Ovary (tissue), 9 donors: Measurements from ENCODE around the gene SPAG7. TPM values are rescaled to one million over a fixed set of nuclear protein-coding genes. Genes with fewer than 3 reads are reported as not detected.
A peak's percentile ranks its signal among the peaks of the same experiment; 100 is the strongest.

ENCODE experiments used
- DNase-seq, 5 donors: peaks; one replicate each; pipeline ENCODE4 v3.0.0-alpha.2; 2019 to 2020
- H3K27ac ChIP-seq, 2 donors: fragments of 200-600 bp; one replicate each; pipeline versions ENCODE4 v1.5.1 to v1.8.0; 2019 to 2022
- H3K27me3 ChIP-seq: fragments of 200-600 bp; one replicate; pipeline ENCODE4 v1.8.0; 2022
- H3K36me3 ChIP-seq: fragments of 200-600 bp; sonication (generic); one replicate; pipeline ENCODE4 v1.5.1; 2019
- H3K4me1 ChIP-seq: one replicate; pipeline ENCODE4 v1.8.1; 2013; ENCODE audit warnings: mild to moderate bottlenecking, moderate library complexity; ENCODE audit not compliant: insufficient read depth
- H3K4me3 ChIP-seq: fragments of 200-600 bp; sonication (generic); one replicate; pipeline ENCODE4 v1.5.1; 2017
- H3K9me3 ChIP-seq, 2 donors: fragments of 200-600 bp in 1 of 2; sonication (generic) in 1 of 2; one replicate each; pipeline versions ENCODE4 v1.5.1 to v1.8.1; 2013 to 2019; ENCODE audit warnings: mild to moderate bottlenecking in 1 of 2, moderate library complexity in 1 of 2
- EP300 ChIP-seq: sonication (generic); formaldehyde crosslinking; IDR thresholded peaks from one replicate; pipeline ENCODE4 v1.6.1; 2017; ENCODE audit warnings: antibody characterized with exemption
- POLR2A ChIP-seq: fragments of 450-650 bp; IDR thresholded peaks from one replicate; pipeline ENCODE4 v1.6.1; 2017; ENCODE audit warnings: antibody characterized with exemption, mild to moderate bottlenecking, moderate library complexity
- WGBS, 3 donors: extraction: QIAGEN DNeasy Blood & Tissue Kit in 1 of 3; methylation state at CpG; one replicate each; pipeline versions ENCODE4 v1.1.5 to v1.1.7; 2013 to 2017; 5-methylcytosine and 5-hydroxymethylcytosine counted together
- intact Hi-C, 4 donors: fragments of 100-400 bp; cut with DNase I; formaldehyde crosslinking; loops; one replicate each; pipeline versions ENCODE4 v1.11.0 to v1.15.1; 2022 to 2023
- polyA plus RNA-seq, 2 donors: library from polyadenylated mRNA; stranded (reverse); fragments of 200-250 nt in 1 of 2; fragments of 350-450 nt in 1 of 2; fragmentation: Illumina TruSeq in 1 of 2; extraction: RNeasy Lipid Tissue Mini Kit (QIAGEN cat#74804) in 1 of 2; gene quantifications; one replicate each; pipeline ENCODE4 v1.2.3, GENCODE V29; 2013 to 2014
- total RNA-seq, 7 donors: library from RNA; depleted of rRNA in 2 of 7; stranded (reverse); fragments of >200 nt in 2 of 7; fragmentation: NEBNext Ultra II Directional in 3 of 7; extraction: Animal tissue kit (Norgen Biotek cat#: 25700) in 3 of 7; gene quantifications; one replicate each; pipeline versions ENCODE4 v1.1.0 to v1.2.4, GENCODE V29; 2016 to 2023
- TF ChIP-seq, protein P1 (sequence below), 3 donors: fragments of 450-650 bp in 2 of 3; fragments of 200-600 bp in 1 of 3; IDR thresholded peaks; one replicate each; pipeline versions ENCODE4 v1.5.1 to v1.8.0; 2016 to 2022; ENCODE audit warnings: antibody characterized with exemption in 3 of 3, mild to moderate bottlenecking in 1 of 3
- donor health status: DM: no; HTN: no; CAD: no; lungs with moderate emphysema.
- donor health status: DM: no; HTN: no; CAD: no.
- donor health status: Bipolar disorder and iron deficiency.
- donor health status: DM: yes; HTN: yes; CAD: no.
- donor health status: DM: no; HTN: no; CAD: no.
- donor health status: DM: yes; HTN: yes; CAD: no.

The SPAG7 gene
- total and polyA plus RNA-seq, 9 donors: 30.4 to 60.6 (median 38.6) TPM

DNA sequence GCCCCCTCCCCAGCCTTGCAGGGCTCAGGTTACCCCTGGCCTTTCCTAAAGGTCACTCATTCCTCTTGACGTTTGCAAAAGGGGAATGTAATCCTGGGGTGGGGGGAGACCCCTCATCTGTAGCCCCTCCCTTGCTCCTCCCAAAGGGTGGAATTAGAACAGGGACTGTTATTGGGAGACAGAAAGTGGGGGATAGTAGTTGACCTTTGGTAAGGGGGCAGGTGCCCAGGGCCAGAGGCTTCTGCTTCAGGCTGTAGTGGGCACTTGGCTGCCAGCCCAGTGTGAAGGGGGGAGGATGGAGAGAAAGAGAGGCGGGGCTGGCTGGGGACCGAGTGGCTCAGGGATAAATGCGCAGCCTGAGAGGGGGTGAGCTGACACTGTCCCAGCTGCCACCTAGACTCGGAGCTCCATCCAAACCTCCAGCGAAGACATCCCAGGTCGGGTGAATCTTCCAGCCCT lies 16.8 kb downstream of the SPAG7 start, which contains the start of gene ENO3:
ENO3 (plus strand) TSS at position 374 of the 459 bp plus-strand sequence. CDS start 711 bp downstream, outside the sequence.
- TF ChIP-seq, protein P1, sequence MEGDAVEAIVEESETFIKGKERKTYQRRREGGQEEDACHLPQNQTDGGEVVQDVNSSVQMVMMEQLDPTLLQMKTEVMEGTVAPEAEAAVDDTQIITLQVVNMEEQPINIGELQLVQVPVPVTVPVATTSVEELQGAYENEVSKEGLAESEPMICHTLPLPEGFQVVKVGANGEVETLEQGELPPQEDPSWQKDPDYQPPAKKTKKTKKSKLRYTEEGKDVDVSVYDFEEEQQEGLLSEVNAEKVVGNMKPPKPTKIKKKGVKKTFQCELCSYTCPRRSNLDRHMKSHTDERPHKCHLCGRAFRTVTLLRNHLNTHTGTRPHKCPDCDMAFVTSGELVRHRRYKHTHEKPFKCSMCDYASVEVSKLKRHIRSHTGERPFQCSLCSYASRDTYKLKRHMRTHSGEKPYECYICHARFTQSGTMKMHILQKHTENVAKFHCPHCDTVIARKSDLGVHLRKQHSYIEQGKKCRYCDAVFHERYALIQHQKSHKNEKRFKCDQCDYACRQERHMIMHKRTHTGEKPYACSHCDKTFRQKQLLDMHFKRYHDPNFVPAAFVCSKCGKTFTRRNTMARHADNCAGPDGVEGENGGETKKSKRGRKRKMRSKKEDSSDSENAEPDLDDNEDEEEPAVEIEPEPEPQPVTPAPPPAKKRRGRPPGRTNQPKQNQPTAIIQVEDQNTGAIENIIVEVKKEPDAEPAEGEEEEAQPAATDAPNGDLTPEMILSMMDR (IDR thresholded peaks at IDR 0.05): no peak
- TF ChIP-seq EP300: no peak
- no peak for TF ChIP-seq POLR2A
- H3K9me3 ChIP-seq: no peaks in the 10 kb centered on the region
- no peaks in the 10 kb centered on the region for H3K27me3 ChIP-seq
- H3K27ac ChIP-seq: peak within 1 kb of the TSS; percentile 82 to 96
- 48 to 61% (median 60%) methylated on average over 7 of the region's 7 CpGs for WGBS, 3 donors
- H3K4me3 ChIP-seq: peak within 1 kb of the TSS; percentile 100
- DNase-seq: peak in 4 of 5 donors; percentile 58 to 72 (median 62)
- H3K4me1 ChIP-seq: no peaks in the 10 kb centered on the region
- intact Hi-C loops: no loop called here
- H3K36me3 ChIP-seq: no peaks in the 10 kb centered on the region

DNA sequence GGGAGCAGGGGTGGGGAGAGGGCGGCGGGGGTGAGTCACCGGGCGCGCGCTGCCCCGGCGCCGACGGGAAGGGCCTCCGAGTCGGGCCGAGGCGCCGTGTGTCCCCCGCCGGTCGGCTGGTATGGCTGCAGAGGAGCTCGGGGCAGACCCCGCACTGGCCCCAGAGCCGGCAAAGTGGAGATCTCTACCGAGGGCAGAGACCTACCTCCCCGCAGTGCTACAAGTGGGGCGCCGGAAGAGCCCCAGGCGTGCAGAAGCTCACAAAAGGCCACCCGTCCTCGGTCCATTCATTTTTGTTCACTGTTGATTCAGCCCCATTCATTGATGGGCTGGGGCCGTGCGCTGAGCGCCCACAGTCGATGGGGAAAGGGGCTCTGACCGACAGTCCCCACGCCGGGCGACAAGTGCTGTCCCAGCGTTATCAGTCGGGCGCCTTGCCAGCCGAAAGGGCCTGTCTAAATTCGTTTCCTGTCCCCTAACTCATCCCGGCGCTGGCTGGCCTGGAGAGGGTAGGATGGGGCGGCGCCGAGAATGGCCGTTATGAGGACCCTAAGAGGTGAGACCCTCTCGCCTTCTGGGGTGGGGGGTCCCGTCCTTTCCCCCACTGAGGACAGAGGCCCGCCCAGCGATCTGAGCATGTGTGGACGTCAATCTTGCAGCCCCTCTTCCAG lies 17.4 kb downstream of the SPAG7 start:
- intact Hi-C loops: no loop called here
- WGBS, 3 donors: 15 to 21% (median 17%) methylated on average over 28 to 52 of the region's 52 CpGs
- TF ChIP-seq, protein P1 (IDR thresholded peaks at IDR 0.05): no peak
- no peak for TF ChIP-seq POLR2A
- no peak for TF ChIP-seq EP300
- Histone ChIP-seq H3K4me1 (peaks cover 2% of the 10 kb centered on the region), H3K27ac (peak overlapping the region; percentile 82 to 96), H3K27me3 (no peaks in the 10 kb centered on the region), H3K9me3 (no peaks in the 10 kb centered on the region), H3K4me3 (peak overlapping the region; percentile 100), H3K36me3 (no peaks in the 10 kb centered on the region)
- DNase-seq: peak; percentile 59 to 76 (median 74)

DNA sequence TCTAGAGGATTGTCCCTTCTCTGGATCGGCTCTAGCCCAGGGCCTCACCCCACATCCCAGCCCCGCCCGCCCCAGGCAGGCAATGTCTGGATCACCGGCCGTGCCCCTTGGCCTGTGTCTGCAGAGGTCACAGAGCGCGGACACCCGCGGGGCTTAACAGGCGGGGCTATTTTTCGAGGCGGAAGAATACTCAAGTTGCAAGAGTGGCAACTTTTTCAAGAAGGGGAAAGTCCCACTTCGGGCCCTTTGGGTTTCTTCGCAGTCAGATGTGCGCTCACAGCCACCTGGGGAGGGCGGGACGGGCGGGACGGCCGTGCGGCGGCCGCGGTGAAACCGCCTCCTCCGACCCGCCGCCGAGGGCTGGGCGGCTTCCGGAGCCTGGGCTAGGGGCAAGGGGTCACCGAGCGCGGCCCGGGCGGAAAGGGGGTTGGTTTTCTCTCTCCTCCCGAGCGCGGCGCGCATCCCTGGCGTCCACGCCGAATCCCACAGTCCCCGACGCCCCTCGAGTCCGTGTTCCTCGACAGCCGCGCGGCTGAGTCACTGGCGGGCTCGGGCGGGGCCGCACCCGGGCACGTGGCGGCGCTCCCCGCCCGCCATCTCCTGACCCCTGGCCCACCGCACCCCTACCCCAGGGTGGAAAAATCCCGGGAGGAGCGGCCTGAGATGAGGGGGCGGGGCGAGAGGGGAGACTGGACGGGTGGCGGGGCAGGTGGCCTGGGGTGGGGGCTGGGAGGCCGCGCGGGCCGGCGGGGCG lies 18.1 kb downstream of the SPAG7 start:
- Histone ChIP-seq H3K9me3 (no peaks in the 10 kb centered on the region), H3K27ac (peak overlapping the region; percentile 82 to 96), H3K27me3 (no peaks in the 10 kb centered on the region), H3K4me3 (peak overlapping the region; percentile 100), H3K4me1 (peaks cover 2% of the 10 kb centered on the region), H3K36me3 (no peaks in the 10 kb centered on the region)
- DNase-seq: peak; percentile 78 to 81 (median 80)
- 0 to 1% (median 1%) methylated on average over 24 to 75 of the region's 75 CpGs for WGBS, 3 donors
- intact Hi-C loops: no loop called here
- TF ChIP-seq, protein P1 (IDR thresholded peaks at IDR 0.05): no peak
- TF ChIP-seq POLR2A: no peak
- no peak for TF ChIP-seq EP300

DNA sequence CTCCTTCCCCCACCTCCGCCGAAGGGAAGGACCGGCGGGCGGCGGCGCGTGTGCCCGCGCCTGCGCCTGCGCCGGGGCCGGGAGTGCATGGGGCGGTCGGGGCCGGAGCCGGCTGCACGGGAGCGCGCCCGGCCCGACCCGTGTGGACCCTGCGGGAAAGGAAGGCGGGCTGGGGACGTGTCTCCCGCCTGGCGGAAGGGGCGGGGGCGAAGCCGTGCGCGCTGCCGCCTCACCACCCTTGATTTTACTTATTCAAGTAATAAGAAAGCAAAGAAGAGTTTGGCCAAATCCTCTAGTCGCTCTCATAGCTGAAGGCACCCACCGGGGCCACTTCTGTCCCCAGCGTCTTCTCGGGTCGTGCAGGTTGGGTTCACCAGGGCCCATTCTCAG lies 18.7 kb downstream of the SPAG7 start:
- Histone ChIP-seq H3K27ac (peak overlapping the region; percentile 82 to 96), H3K4me3 (peak overlapping the region; percentile 100), H3K4me1 (peaks cover 2% of the 10 kb centered on the region), H3K27me3 (no peaks in the 10 kb centered on the region), H3K36me3 (no peaks in the 10 kb centered on the region), H3K9me3 (no peaks in the 10 kb centered on the region)
- TF ChIP-seq, protein P1 (IDR thresholded peaks at IDR 0.05): no peak
- no peak for TF ChIP-seq POLR2A
- TF ChIP-seq EP300: no peak
- WGBS, 3 donors: 0 to 1% (median 0%) methylated on average over 40 of the region's 40 CpGs
- peak; percentile 81 to 90 (median 82) for DNase-seq
- intact Hi-C loops: no loop called here
